Suprapubic skin (tissue), 4 donors: ENCODE data around the gene ETS1. TPM values are rescaled to one million over a fixed set of nuclear protein-coding genes. Genes with fewer than 3 reads are reported as not detected.

Experiments
- DNase-seq, 2 donors: peaks; one replicate each; pipeline ENCODE4 v3.0.0-alpha.2; 2019; ENCODE audit warnings: low spot score in 2 of 2
- H3K27ac ChIP-seq: fragments of 200-600 bp; sonication (generic); one replicate; pipeline ENCODE4 v1.5.1; 2019
- H3K27me3 ChIP-seq: fragments of 200-600 bp; sonication (generic); one replicate; pipeline ENCODE4 v1.5.1; 2019
- H3K36me3 ChIP-seq: fragments of 200-600 bp; sonication (generic); one replicate; pipeline ENCODE4 v1.5.1; 2019
- H3K4me1 ChIP-seq: fragments of 200-600 bp; sonication (generic); one replicate; pipeline ENCODE4 v1.5.1; 2019
- H3K4me3 ChIP-seq: fragments of 200-600 bp; sonication (generic); one replicate; pipeline ENCODE4 v1.5.1; 2019; ENCODE audit warnings: mild to moderate bottlenecking
- H3K9me3 ChIP-seq: fragments of 200-600 bp; sonication (generic); one replicate; pipeline ENCODE4 v1.5.1; 2019
- EP300 ChIP-seq: sonication (generic); formaldehyde crosslinking; IDR thresholded peaks from one replicate; pipeline ENCODE4 v1.6.1; 2017; ENCODE audit warnings: antibody characterized with exemption
- POLR2A ChIP-seq, 2 donors: fragments of 450-650 bp; IDR thresholded peaks; one replicate each; pipeline ENCODE4 v1.6.1; 2017; ENCODE audit warnings: antibody characterized with exemption in 2 of 2, mild to moderate bottlenecking in 2 of 2, moderate library complexity in 2 of 2
- POLR2AphosphoS5 ChIP-seq, 3 donors: sonication (generic); formaldehyde crosslinking; IDR thresholded peaks; one replicate each; pipeline ENCODE4 v1.6.1; 2017; ENCODE audit warnings: antibody characterized with exemption in 3 of 3
- WGBS: methylation state at CpG from one replicate; pipeline ENCODE4 v1.1.5; 2018; 5-methylcytosine and 5-hydroxymethylcytosine counted together
- total RNA-seq, 4 donors: library from RNA; depleted of rRNA; stranded (reverse); fragments of >200 nt; gene quantifications; one replicate each; pipeline ENCODE4 v1.1.0, GENCODE V29; 2016
- TF ChIP-seq, protein P1 (sequence below), 2 donors: fragments of 200-600 bp in 1 of 2; fragments of 450-650 bp in 1 of 2; sonication (generic) in 1 of 2; IDR thresholded peaks; one replicate each; pipeline ENCODE4 v1.5.1; 2016 to 2019; ENCODE audit warnings: antibody characterized with exemption in 2 of 2, mild to moderate bottlenecking in 1 of 2, moderate library complexity in 1 of 2

The ETS1 gene
- total RNA-seq, 4 donors from 2014 or later, result 21.7 to 42.6 (median 33.7) TPM

DNA sequence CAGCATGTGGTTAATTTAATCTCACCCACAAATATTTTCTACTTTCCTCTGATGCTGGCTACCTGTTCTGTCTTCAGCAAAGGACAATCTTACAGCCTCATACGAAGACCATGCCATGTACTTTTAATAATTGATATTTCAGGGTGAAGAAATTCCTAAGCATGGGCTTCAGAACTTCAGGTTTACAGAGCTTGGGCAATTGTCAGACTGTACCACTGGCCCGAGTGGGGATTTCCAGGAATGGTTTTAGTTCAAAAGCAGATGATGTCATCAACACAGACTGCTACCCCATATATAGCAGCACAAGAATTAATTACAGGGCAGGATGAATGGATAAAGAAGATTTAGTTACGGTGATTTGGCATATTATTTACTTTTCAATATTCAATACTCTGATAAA is 171.8 kb downstream of the ETS1 start:
- Histone ChIP-seq H3K36me3 (no peaks in the 10 kb centered on the region), H3K4me3 (no peak overlapping the region), H3K27ac (no peak overlapping the region), H3K4me1 (peaks cover 8% of the 10 kb centered on the region), H3K9me3 (no peaks in the 10 kb centered on the region), H3K27me3 (no peaks in the 10 kb centered on the region)
- TF ChIP-seq POLR2A (IDR thresholded peaks at IDR 0.05) (no peak), POLR2AphosphoS5 (IDR thresholded peaks at IDR 0.05) (no peak), EP300 (no peak)
- TF ChIP-seq, protein P1, sequence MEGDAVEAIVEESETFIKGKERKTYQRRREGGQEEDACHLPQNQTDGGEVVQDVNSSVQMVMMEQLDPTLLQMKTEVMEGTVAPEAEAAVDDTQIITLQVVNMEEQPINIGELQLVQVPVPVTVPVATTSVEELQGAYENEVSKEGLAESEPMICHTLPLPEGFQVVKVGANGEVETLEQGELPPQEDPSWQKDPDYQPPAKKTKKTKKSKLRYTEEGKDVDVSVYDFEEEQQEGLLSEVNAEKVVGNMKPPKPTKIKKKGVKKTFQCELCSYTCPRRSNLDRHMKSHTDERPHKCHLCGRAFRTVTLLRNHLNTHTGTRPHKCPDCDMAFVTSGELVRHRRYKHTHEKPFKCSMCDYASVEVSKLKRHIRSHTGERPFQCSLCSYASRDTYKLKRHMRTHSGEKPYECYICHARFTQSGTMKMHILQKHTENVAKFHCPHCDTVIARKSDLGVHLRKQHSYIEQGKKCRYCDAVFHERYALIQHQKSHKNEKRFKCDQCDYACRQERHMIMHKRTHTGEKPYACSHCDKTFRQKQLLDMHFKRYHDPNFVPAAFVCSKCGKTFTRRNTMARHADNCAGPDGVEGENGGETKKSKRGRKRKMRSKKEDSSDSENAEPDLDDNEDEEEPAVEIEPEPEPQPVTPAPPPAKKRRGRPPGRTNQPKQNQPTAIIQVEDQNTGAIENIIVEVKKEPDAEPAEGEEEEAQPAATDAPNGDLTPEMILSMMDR (IDR thresholded peaks at IDR 0.05), result no peak
- no peak for DNase-seq
- WGBS, result 78% methylated on average over 3 of the region's 3 CpGs

DNA sequence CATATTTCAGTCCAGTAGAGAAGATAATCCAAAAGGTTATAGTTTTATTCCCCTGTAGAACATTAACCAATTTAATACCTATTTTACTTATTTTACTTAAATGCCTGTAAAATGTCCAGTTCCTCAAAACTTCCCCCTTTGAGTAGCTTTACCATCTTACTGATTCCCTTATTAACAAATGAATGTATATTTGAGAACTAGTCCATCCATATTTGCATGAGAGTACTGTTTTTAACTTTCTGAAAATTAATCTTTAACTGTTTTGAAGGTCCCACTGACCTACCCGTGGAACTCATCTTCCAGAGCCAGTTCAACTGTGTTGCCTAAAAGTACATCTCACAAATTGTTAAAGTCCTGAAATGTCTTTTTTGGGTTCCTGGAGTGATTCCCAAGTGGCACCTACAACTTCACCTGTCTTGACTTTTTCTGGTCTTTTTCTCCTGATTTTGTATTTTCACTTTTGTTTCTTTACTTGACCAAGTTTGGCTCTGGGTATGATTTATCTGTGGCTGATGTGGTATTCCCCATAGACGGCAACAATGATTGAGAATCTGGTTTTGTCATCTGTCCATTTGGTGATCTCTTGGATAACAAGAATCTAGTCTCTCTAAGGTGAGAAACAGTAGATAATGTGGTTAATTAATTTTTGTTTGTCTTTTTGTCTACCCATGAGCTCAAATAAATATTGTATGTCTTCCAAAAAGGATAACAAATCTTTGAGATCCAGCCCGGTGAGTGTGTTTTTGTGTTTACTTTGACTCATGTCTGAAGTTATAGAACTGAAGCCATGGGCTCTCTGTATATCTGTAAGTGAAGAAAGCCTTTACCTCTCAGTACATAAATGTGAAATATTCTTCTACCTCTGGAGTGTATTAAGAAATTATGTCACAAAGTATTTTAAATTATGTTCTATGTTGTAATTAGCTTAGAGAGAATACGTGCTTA is 174.2 kb downstream of the ETS1 start:
- Histone ChIP-seq H3K27ac (no peak overlapping the region), H3K4me1 (peaks cover 8% of the 10 kb centered on the region), H3K27me3 (no peaks in the 10 kb centered on the region), H3K36me3 (no peaks in the 10 kb centered on the region), H3K9me3 (no peaks in the 10 kb centered on the region), H3K4me3 (no peak overlapping the region)
- 89% methylated on average over 4 of the region's 4 CpGs for WGBS
- no peak for DNase-seq
- no peak for TF ChIP-seq POLR2AphosphoS5 (IDR thresholded peaks at IDR 0.05)
- no peak for TF ChIP-seq POLR2A (IDR thresholded peaks at IDR 0.05)
- no peak for TF ChIP-seq EP300
- TF ChIP-seq, protein P1 (IDR thresholded peaks at IDR 0.05), result no peak

DNA sequence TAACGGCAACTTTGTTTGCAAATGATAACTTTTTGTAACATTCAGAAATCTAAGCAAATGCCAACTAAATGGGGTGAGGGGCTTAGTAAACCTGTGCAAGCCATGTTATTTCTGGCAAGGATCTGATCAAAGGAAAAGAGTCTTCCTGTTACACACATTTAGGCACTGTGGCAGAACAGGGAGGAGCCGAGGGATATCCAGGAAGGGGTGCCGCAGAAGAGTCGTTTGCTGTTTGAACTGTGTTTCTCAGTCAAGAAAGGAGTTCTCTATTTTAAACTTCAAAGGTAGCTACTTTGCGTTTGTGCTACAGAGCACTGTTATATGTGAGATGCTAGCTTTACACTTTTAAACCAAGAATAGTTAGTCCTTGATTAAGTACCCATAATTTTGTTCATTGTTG is 175.5 kb downstream of the ETS1 start:
- no peaks in the 10 kb centered on the region for H3K9me3 ChIP-seq
- no peaks in the 10 kb centered on the region for H3K36me3 ChIP-seq
- TF ChIP-seq, protein P1 (IDR thresholded peaks at IDR 0.05), result no peak
- TF ChIP-seq EP300, result no peak
- TF ChIP-seq POLR2A (IDR thresholded peaks at IDR 0.05), result no peak
- no peak for TF ChIP-seq POLR2AphosphoS5 (IDR thresholded peaks at IDR 0.05)
- peaks cover 6% of the 10 kb centered on the region for H3K4me1 ChIP-seq
- WGBS, result 84% methylated on average over 5 of the region's 5 CpGs
- DNase-seq, result no peak
- no peaks in the 10 kb centered on the region for H3K27me3 ChIP-seq
- no peak overlapping the region for H3K4me3 ChIP-seq
- no peak overlapping the region for H3K27ac ChIP-seq

DNA sequence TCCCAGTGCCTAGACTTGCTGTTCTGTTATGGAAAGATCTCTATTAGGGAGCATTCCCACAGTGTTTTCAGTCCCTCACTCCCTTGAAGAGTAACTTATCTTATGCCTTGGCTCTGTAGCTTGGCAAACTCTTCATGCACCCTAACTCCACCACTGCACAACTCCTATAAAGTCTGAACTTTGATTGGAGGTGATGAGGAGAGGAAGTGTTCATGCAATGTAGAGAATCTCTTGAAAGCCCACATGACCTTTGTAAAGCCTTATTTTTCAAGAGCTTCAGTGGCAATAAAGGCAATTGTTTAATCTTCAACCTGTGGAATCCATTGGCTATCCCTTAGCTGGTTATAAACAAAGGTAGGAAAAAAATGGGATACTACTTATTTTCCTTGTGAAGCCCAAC is 176.2 kb downstream of the ETS1 start:
- peaks cover 6% of the 10 kb centered on the region for H3K4me1 ChIP-seq
- no peak for DNase-seq
- H3K27ac ChIP-seq, result no peak overlapping the region
- no peaks in the 10 kb centered on the region for H3K27me3 ChIP-seq
- H3K4me3 ChIP-seq, result no peak overlapping the region
- H3K9me3 ChIP-seq, result no peaks in the 10 kb centered on the region
- no peak for TF ChIP-seq POLR2AphosphoS5 (IDR thresholded peaks at IDR 0.05)
- no peaks in the 10 kb centered on the region for H3K36me3 ChIP-seq

DNA sequence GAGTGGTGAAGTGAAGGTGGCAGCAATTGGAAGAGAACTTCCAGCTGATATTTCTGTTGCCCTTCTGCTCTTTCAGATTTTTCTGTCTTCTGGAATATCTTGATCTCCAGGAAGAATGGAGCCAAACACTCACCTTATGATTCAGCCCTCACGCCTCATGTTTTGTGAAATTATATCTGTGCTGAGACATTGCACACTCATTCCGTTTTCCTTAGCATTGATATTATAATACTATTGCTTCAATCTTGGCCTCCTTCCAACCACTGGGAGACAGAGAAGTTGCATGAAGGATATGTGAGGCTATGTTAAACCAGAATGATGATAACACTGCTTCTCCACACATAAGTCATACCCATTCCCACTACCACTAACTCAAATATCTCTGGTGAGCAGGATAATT is 177.9 kb downstream of the ETS1 start:
- peaks cover 12% of the 10 kb centered on the region for H3K4me1 ChIP-seq
- H3K36me3 ChIP-seq, result no peaks in the 10 kb centered on the region
- H3K9me3 ChIP-seq, result no peaks in the 10 kb centered on the region
- 42% methylated on average over 2 of the region's 2 CpGs for WGBS
- TF ChIP-seq, protein P1 (IDR thresholded peaks at IDR 0.05), result no peak
- TF ChIP-seq POLR2A (IDR thresholded peaks at IDR 0.05), result no peak
- TF ChIP-seq EP300, result no peak
- TF ChIP-seq POLR2AphosphoS5 (IDR thresholded peaks at IDR 0.05), result no peak
- DNase-seq, result no peak
- no peak overlapping the region for H3K4me3 ChIP-seq
- H3K27me3 ChIP-seq, result no peaks in the 10 kb centered on the region
- H3K27ac ChIP-seq, result no peak overlapping the region

Other genes with a start within 250 kb of the ETS1 start
- gene FLI1, start 106.5 kb upstream of the ETS1 start, total RNA-seq, result 10 to 100 TPM in 3 of 4 donors, 1 to 10 TPM in 1; 6.1 to 21.2 (median 15.2) TPM